Activated T-cell treated with anti-CD3 and anti-CD28 coated beads, Interleukin-2, amount 50 U/mL, for 4 hours (primary cell): ENCODE measurements around the gene SOAT2. TPM values are rescaled to one million over a fixed set of nuclear protein-coding genes. Genes with fewer than 3 reads are reported as not detected.

Experiments
- ATAC-seq, 2 donors: fragments of 200-7000 bp; cut with Tn5 transposase; one replicate each; pipeline ENCODE4 v1.10.0; 2021
- DNase-seq: peaks from one replicate; pipeline ENCODE4 v3.0.0-alpha.2; 2020
- H3K27me3 Mint-ChIP-seq: one replicate; pipeline ENCODE4 v1.8.0; 2021; ENCODE audit warnings: low read depth, mixed read lengths
- H3K36me3 Mint-ChIP-seq: one replicate; pipeline ENCODE4 v1.8.0; 2022; ENCODE audit warnings: mixed read lengths; ENCODE audit not compliant: insufficient read depth
- H3K4me1 Mint-ChIP-seq: one replicate; pipeline ENCODE4 v1.8.0; 2021; ENCODE audit warnings: low read depth, mixed read lengths
- H3K4me3 Mint-ChIP-seq: one replicate; pipeline ENCODE4 v1.8.0; 2021; ENCODE audit warnings: mild to moderate bottlenecking, moderate library complexity, mixed read lengths
- H3K9me3 Mint-ChIP-seq: one replicate; pipeline ENCODE4 v1.8.0; 2021; ENCODE audit warnings: mixed read lengths
- total RNA-seq, 3 donors: library from RNA; stranded (reverse); gene quantifications; one replicate each; pipeline ENCODE4 v1.2.1, GENCODE V29; 2021

The SOAT2 gene
- under 1 TPM; 0.15 to 0.54 (median 0.32) TPM for total RNA-seq

GRCh38 chr12:53102883-53103807 is at the start of gene SOAT2:
Gene SOAT2, plus strand, starts transcription at chr12:53103486. Its CDS starts 92 bp downstream, at chr12:53103578.
- peak; percentile 30 for DNase-seq
- H3K36me3 Mint-ChIP-seq = no peaks in the 10 kb centered on the region
- no peak within 1 kb of the TSS for H3K4me3 Mint-ChIP-seq
- no peaks in the 10 kb centered on the region for H3K27me3 Mint-ChIP-seq
- H3K9me3 Mint-ChIP-seq = no peaks in the 10 kb centered on the region
- peak; percentile 79 to 83 for ATAC-seq
- peaks cover 43% of the 10 kb centered on the region for H3K4me1 Mint-ChIP-seq

- H3K4me3 Mint-ChIP-seq = peak overlapping the region; percentile 87
- no peaks in the 10 kb centered on the region for H3K27me3 Mint-ChIP-seq
- H3K36me3 Mint-ChIP-seq = no peaks in the 10 kb centered on the region
- H3K9me3 Mint-ChIP-seq = no peaks in the 10 kb centered on the region
- H3K4me1 Mint-ChIP-seq = peaks cover 11% of the 10 kb centered on the region
- peak; percentile 92 to 93 for ATAC-seq
- peak; percentile 92 for DNase-seq
These were observed 49.0 kb upstream of the SOAT2 start for GRCh38 chr12:53054112-53054878.

DNA sequence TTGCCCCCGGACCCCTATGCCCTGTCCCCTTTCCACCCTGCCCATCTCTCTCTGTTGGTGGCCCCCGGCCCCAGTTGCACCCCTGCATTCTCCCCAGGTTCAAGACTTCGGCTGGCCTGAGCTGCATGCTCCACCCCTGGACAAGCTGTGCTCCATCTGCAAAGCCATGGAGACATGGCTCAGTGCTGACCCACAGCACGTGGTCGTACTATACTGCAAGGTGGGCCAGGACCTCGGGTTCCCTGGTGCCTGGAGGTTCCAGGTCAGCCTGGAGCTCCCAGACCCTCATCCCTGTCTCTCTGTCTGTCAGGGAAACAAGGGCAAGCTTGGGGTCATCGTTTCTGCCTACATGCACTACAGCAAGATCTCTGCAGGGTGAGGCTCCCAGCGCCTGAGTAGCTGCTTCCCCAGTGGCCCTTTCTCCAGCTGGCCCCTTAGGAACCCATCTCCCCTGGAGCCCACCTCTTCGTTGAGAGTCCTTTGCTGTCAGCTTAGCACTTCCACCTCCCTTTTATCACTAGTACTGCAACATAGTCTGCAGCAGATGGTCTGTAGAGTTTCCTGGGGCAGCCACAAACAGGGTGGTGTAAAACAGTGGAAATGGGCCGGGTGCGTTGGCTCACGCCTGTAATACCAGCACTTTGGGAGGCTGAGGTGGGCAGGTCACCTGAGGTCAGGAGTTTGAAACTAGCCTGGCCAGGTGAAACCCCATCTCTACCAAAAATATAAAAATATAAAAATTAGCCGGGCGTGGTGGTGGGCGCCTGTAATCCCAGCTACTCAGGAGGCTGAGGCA is 47.6 kb upstream of the SOAT2 start:
- Mint-ChIP-seq H3K27me3 (no peaks in the 10 kb centered on the region), H3K4me1 (peaks cover 10% of the 10 kb centered on the region), H3K9me3 (no peaks in the 10 kb centered on the region), H3K36me3 (no peaks in the 10 kb centered on the region), H3K4me3 (peak overlapping the region; percentile 59)
- DNase-seq (no peak), ATAC-seq (no peak)

- H3K4me1 Mint-ChIP-seq = peaks cover 10% of the 10 kb centered on the region
- no peaks in the 10 kb centered on the region for H3K27me3 Mint-ChIP-seq
- DNase-seq (no peak), ATAC-seq (no peak)
- H3K36me3 Mint-ChIP-seq = no peaks in the 10 kb centered on the region
- no peaks in the 10 kb centered on the region for H3K9me3 Mint-ChIP-seq
- H3K4me3 Mint-ChIP-seq = no peak overlapping the region
These were observed 47.0 kb upstream of the SOAT2 start for GRCh38 chr12:53056296-53056695.

DNA sequence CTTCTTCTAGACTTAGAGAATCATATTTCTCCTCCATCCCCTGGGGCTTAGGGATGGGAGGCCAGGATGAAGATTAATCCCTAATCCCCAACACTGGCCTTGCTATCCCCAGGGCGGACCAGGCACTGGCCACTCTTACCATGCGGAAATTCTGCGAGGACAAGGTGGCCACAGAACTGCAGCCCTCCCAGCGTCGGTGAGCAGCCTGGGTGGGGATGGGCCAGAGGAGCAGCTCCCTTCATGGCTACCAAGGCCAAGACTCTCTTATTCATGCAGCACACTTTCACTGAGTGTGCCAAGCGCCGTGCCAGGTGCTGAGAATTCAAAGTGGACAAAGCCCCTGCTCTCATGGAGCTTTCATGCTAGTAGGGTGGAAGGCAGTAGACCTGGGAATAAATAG is 46.4 kb upstream of the SOAT2 start:
- no peak overlapping the region for H3K4me3 Mint-ChIP-seq
- no peaks in the 10 kb centered on the region for H3K9me3 Mint-ChIP-seq
- H3K36me3 Mint-ChIP-seq = no peaks in the 10 kb centered on the region
- ATAC-seq (no peak), DNase-seq (no peak)
- no peaks in the 10 kb centered on the region for H3K27me3 Mint-ChIP-seq
- H3K4me1 Mint-ChIP-seq = peaks cover 10% of the 10 kb centered on the region

DNA sequence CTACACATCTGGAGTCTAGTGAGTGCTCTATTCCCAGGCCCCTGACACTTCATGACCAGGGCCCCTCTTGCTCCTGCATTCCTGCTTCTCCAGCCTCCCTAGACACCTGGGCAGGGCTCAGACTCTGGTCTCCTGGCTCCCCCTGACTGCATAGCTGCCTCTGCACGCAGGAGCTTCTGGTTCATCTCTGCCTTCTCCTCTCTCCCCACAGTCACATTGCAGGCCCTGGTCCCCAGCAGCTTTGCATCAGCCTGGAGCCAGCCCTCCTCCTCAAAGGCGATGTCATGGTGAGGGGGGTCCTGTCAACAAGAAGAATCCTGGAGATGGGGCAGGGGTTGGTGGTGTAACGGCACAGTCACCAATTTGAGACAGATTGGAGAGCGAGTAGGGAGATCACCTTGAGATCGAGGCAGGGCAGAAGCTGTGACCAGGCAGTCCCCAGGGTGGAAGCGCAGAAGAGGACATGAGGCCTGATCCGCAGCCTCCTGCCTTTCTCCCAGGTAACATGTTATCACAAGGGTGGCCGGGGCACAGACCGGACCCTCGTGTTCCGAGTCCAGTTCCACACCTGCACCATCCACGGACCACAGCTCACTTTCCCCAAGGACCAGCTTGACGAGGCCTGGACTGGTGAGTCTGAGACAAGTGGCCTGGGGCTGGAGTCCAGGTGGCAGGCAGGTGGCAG is 45.3 kb upstream of the SOAT2 start:
- no peaks in the 10 kb centered on the region for H3K27me3 Mint-ChIP-seq
- no peaks in the 10 kb centered on the region for H3K36me3 Mint-ChIP-seq
- no peak for ATAC-seq
- H3K4me3 Mint-ChIP-seq = no peak overlapping the region
- no peak for DNase-seq
- no peaks in the 10 kb centered on the region for H3K9me3 Mint-ChIP-seq
- peaks cover 10% of the 10 kb centered on the region for H3K4me1 Mint-ChIP-seq

DNA sequence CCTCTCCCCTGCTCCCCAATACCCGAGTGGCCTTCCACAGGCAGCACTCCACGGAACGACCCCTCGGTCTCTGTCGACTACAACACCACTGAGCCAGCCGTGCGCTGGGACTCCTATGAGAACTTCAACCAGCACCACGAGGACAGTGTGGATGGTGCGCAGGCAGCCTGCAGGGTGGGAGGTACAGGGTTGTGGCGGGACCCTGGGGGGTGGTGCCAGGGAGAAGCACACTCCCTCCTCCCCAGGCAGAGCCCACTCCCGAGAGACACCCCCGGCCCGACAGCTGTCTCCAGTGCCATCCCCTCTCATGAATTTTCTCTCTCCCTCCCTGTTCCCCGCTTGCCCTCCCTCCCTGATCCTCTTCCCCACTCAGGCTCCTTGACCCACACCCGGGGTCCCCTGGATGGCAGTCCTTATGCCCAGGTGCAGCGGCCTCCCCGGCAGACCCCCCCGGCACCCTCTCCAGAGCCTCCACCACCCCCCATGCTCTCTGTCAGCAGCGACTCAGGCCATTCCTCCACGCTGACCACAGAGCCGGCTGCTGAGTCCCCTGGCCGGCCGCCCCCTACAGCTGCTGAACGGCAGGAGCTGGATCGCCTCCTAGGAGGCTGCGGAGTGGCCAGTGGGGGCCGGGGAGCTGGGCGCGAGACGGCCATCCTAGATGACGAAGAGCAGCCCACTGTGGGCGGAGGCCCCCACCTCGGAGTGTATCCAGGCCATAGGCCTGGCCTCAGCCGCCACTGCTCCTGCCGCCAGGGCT is 44.4 kb upstream of the SOAT2 start:
- no peaks in the 10 kb centered on the region for H3K27me3 Mint-ChIP-seq
- no peaks in the 10 kb centered on the region for H3K36me3 Mint-ChIP-seq
- H3K4me1 Mint-ChIP-seq = peaks cover 5% of the 10 kb centered on the region
- ATAC-seq (no peak), DNase-seq (no peak)
- no peak overlapping the region for H3K4me3 Mint-ChIP-seq
- H3K9me3 Mint-ChIP-seq = no peaks in the 10 kb centered on the region

GRCh38 chr12:53059434-53060063 is 43.7 kb upstream of the SOAT2 start:
- DNase-seq = no peak
- no peaks in the 10 kb centered on the region for H3K9me3 Mint-ChIP-seq
- no peak for ATAC-seq
- H3K4me1 Mint-ChIP-seq = no peaks in the 10 kb centered on the region
- H3K4me3 Mint-ChIP-seq = no peak overlapping the region
- H3K36me3 Mint-ChIP-seq = peaks cover 2% of the 10 kb centered on the region
- no peaks in the 10 kb centered on the region for H3K27me3 Mint-ChIP-seq

DNA sequence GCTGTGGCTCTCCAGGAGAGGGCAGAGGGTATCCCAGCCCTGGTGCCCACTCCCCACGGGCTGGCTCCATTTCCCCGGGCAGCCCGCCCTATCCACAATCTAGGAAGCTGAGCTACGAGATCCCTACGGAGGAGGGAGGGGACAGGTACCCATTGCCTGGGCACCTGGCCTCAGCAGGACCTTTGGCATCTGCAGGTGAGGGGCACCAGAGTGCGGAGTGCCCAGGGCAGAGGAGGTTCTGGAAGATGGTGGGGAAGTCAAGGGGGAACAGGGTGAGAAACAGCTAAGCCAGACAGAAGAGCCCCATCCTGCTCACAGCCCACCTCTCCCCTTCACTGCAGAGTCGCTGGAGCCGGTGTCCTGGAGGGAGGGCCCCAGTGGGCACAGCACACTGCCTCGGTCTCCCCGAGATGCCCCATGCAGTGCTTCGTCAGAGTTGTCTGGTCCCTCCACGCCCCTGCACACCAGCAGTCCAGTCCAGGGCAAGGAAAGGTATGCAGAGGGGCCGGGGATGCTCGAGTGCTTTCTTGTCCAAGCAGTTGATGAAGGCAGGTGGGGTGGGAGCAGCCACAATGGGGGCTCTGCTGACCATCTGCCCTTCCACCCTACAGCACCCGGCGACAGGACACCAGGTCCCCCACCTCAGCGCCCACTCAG is 43.1 kb upstream of the SOAT2 start:
- H3K9me3 Mint-ChIP-seq = no peaks in the 10 kb centered on the region
- H3K27me3 Mint-ChIP-seq = no peaks in the 10 kb centered on the region
- ATAC-seq (no peak), DNase-seq (no peak)
- no peaks in the 10 kb centered on the region for H3K4me1 Mint-ChIP-seq
- H3K4me3 Mint-ChIP-seq = no peak overlapping the region
- H3K36me3 Mint-ChIP-seq = peaks cover 6% of the 10 kb centered on the region

DNA sequence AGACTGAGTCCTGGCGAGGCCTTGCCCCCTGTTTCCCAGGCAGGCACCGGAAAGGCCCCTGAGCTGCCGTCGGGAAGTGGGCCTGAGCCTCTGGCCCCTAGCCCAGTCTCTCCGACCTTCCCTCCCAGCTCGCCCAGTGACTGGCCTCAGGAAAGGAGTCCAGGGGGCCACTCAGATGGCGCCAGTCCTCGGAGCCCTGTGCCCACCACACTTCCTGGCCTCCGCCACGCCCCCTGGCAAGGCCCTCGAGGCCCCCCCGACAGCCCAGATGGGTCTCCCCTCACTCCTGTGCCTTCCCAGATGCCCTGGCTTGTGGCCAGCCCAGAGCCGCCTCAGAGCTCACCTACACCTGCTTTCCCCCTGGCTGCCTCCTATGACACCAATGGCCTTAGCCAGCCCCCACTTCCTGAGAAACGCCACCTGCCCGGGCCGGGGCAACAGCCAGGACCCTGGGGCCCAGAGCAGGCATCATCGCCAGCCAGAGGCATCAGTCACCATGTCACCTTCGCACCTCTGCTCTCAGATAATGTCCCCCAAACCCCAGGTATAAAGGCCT is 42.5 kb upstream of the SOAT2 start:
- Mint-ChIP-seq H3K9me3 (no peaks in the 10 kb centered on the region), H3K27me3 (no peaks in the 10 kb centered on the region), H3K4me3 (no peak overlapping the region), H3K36me3 (peaks cover 7% of the 10 kb centered on the region), H3K4me1 (peaks cover under 1% of the 10 kb centered on the region)
- DNase-seq (no peak), ATAC-seq (no peak)

DNA sequence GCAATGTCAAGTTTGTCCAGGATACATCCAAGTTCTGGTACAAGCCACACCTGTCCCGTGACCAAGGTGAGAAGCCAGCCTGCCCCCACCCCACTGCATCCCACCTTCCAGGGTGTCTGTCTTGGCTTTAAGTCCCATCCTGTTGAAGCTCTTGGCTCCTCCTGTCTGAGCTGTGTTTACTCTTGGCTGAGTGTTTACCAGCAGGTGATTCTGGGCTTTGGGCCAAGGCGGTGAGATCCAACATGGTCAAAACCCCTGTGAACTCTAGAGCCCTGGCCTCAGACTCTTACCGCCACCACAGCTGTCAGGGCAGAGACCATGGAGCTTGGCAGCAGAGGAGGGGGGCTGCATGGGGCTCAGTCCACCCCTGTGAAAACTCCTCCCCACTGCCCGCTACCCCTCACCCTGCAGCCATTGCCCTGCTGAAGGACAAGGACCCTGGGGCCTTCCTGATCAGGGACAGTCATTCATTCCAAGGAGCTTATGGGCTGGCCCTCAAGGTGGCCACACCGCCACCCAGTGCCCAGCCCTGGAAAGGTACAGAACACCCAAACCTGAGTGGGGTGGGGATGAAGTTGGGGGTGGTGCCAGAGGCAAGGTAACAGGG is 41.8 kb upstream of the SOAT2 start:
- DNase-seq (no peak), ATAC-seq (no peak)
- H3K36me3 Mint-ChIP-seq = peaks cover 10% of the 10 kb centered on the region
- H3K9me3 Mint-ChIP-seq = no peaks in the 10 kb centered on the region
- no peak overlapping the region for H3K4me3 Mint-ChIP-seq
- peaks cover 5% of the 10 kb centered on the region for H3K4me1 Mint-ChIP-seq
- H3K27me3 Mint-ChIP-seq = no peaks in the 10 kb centered on the region
